ENCODE measurements around the gene PMS2. TPM values are rescaled to one million over a fixed set of nuclear protein-coding genes. Genes with fewer than 3 reads are reported as not detected.

Gene PMS2
- total RNA-seq: 17.9 and 24.2 TPM in 2 replicates

DNA sequence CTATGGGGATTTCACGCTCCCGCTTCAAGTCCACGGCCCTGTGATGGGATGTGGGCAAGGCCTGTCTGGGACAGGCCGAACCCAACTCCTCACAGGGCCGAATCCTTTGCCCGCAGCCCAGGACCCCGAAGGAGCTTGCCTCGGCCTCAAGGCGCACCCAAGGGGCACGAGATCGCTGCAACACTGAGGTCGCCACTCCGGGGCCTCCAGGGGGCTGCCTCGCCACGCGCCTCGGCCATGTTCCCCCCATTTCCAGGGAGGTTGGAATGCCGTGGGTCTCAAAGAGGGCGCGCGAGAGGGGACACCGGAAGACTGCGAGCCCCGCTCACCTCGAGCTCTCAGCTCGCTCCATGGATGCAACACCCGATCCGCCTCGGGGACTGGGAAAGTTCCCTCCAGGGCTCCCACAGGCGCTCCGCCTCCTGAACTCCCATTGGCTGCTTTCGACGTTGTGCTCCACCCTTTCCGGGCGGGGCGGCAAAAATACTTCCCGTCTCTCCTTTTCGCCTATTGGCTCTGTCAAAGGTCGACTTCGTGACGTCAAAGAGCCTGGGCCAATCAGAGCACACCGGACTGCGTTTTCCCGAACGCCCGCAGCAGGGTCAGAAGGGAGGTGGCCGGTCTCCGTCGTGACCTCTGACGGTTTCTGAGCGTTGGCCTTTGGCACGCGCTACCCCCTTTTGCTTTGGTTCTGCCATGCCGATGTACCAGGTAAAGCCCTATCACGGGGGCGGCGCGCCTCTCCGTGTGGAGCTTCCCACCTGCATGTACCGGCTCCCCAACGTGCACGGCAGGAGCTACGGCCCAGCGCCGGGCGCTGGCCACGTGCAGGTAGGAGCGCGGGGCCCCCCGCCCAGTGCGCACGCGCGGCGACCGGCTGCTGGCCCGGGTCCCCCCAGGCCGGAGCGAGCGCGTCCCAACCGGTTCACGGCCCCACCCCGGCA is at the start of gene PMS2, which contains the start of gene AIMP2:
Gene PMS2, minus strand, starts transcription at position 382 of the 944 bp plus-strand sequence. Its CDS starts 30 bp downstream, at position 352.
Gene AIMP2, plus strand, starts transcription at position 605 of the 944 bp plus-strand sequence. Its CDS starts 92 bp downstream, at position 697.

GRCh38 chr7:6030988-6031387 is 22.1 kb upstream of the PMS2 start, which contains the start of gene ANKRD61:
Gene ANKRD61, plus strand, starts transcription at chr7:6031376. Its CDS starts 0 bp downstream, at chr7:6031376.

GRCh38 chr7:5970347-5970911 is 38.4 kb downstream of the PMS2 start, which contains the start of gene RSPH10B:
Gene RSPH10B, minus strand, starts transcription at chr7:5970689. Its CDS starts 3,573 bp downstream, at chr7:5967116.

Other genes with a start within 250 kb of the PMS2 start
- gene RNF216, start 227.4 kb downstream of the PMS2 start, total RNA-seq: 34.0 and 40.1 TPM in 2 replicates
- gene OCM, start 128.3 kb downstream of the PMS2 start, total RNA-seq: not detected in 2 replicates
- 54.7 and 66.5 TPM in 2 replicates for gene CCZ1, start 110.3 kb downstream of the PMS2 start, total RNA-seq
- gene RSPH10B, start 38.4 kb downstream of the PMS2 start, total RNA-seq: 0.11 and 0.37 TPM in 2 replicates
- gene AIMP2, start 223 bp upstream of the PMS2 start, total RNA-seq: 47.4 and 49.9 TPM in 2 replicates
- 0.44 TPM in 1 of 2 replicates, not detected in the other for gene ANKRD61, start 22.3 kb upstream of the PMS2 start, total RNA-seq
- gene EIF2AK1, start 50.1 kb upstream of the PMS2 start, total RNA-seq: 78.1 and 91.3 TPM in 2 replicates
- gene USP42, start 95.9 kb upstream of the PMS2 start, total RNA-seq: 3.4 and 4.2 TPM in 2 replicates